OCI-LY1 (cell line): ENCODE results near the gene GABRG3.
"Not testable (repeated sequence)": the region's sequence is repeated elsewhere in the genome, so short reads cannot be mapped to it uniquely, and the experiment has no call there.

Source experiments
- H2AFZ ChIP-seq: fragments of 200-600 bp; sonication (generic), shearing (Covaris generic); 2 replicates; pipeline ENCODE4 v1.6.0; 2014; ENCODE audit warnings: antibody characterized with exemption, mild to moderate bottlenecking, low read length
- H3F3A ChIP-seq: fragments of 200-600 bp; sonication (generic), shearing (Covaris generic); 2 replicates; pipeline ENCODE4 v1.6.0; 2014; ENCODE audit warnings: mild to moderate bottlenecking, antibody characterized with exemption, low read length, moderate library complexity; ENCODE audit not compliant: insufficient read depth
- H3K27ac ChIP-seq: fragments of 200-600 bp; sonication (generic); 2 replicates; pipeline ENCODE4 v1.5.1; 2014; ENCODE audit warnings: low read length, mixed run types, mild to moderate bottlenecking, low read depth; ENCODE audit not compliant: poor library complexity, severe bottlenecking
- H3K27me3 ChIP-seq: fragments of 200-600 bp; sonication (generic); 2 replicates; pipeline ENCODE4 v1.6.0; 2014; ENCODE audit warnings: antibody characterized with exemption, mild to moderate bottlenecking, low read length, moderate library complexity; ENCODE audit not compliant: insufficient read depth
- H3K36me3 ChIP-seq: fragments of 200-600 bp; sonication (generic); 2 replicates; pipeline ENCODE4 v1.6.1; 2014; ENCODE audit warnings: mild to moderate bottlenecking, antibody characterized with exemption, low read length, moderate library complexity, mixed read lengths; ENCODE audit not compliant: insufficient read depth
- H3K4me1 ChIP-seq: fragments of 200-600 bp; sonication (generic); 2 replicates; pipeline ENCODE4 v1.5.1; 2014; ENCODE audit warnings: mild to moderate bottlenecking, low read length, moderate library complexity; ENCODE audit not compliant: insufficient read depth, severe bottlenecking
- H3K4me2 ChIP-seq: fragments of 200-600 bp; sonication (generic), shearing (Covaris generic); 2 replicates; pipeline ENCODE4 v1.6.1; 2014; ENCODE audit warnings: low read length
- H3K4me3 ChIP-seq: fragments of 200-600 bp; sonication (generic); 2 replicates; pipeline ENCODE4 v1.5.1; 2014; ENCODE audit warnings: low read length, low read depth, mild to moderate bottlenecking, mixed read lengths; ENCODE audit not compliant: poor library complexity, severe bottlenecking
- H3K79me2 ChIP-seq: fragments of 200-600 bp; shearing (Covaris generic); 2 replicates; pipeline ENCODE4 v1.6.1; 2016; ENCODE audit warnings: mixed run types, low read length, mixed read lengths; ENCODE audit not compliant: insufficient read depth
- H3K9ac ChIP-seq: fragments of 200-600 bp; sonication (generic), shearing (Covaris generic); 2 replicates; pipeline ENCODE4 v1.6.1; 2014; ENCODE audit warnings: mild to moderate bottlenecking, low read length, mixed read lengths
- H3K9me2 ChIP-seq: fragments of 200-600 bp; sonication (generic), shearing (Covaris generic); 2 replicates; pipeline ENCODE4 v1.6.1; 2014; ENCODE audit warnings: low read depth, mild to moderate bottlenecking, low read length, mixed read lengths
- H3K9me3 ChIP-seq: fragments of 200-600 bp; shearing (Covaris generic); 2 replicates; pipeline ENCODE4 v1.6.1; 2014; ENCODE audit warnings: low read length, mixed read lengths
- H4K20me1 ChIP-seq: fragments of 200-600 bp; sonication (generic), shearing (Covaris generic); 2 replicates; pipeline ENCODE4 v1.6.0; 2016; ENCODE audit warnings: mild to moderate bottlenecking, low read length; ENCODE audit not compliant: insufficient read depth
- EZH2 ChIP-seq: fragments of 200-600 bp; sonication (generic), shearing (Covaris generic); IDR thresholded peaks from 2 replicates; pipeline ENCODE4 v1.8.0; 2017; ENCODE audit warnings: borderline replicate concordance, mixed run types, mild to moderate bottlenecking, antibody characterized with exemption, low read length, moderate library complexity, mixed read lengths
- TF ChIP-seq, protein P1 (sequence below): fragments of 200-600 bp; sonication (generic), shearing (Covaris generic); IDR thresholded peaks from 2 replicates; pipeline ENCODE4 v1.5.1; 2017; ENCODE audit warnings: mild to moderate bottlenecking, antibody characterized with exemption, low read length, moderate library complexity, mixed read lengths

Gene GABRG3

DNA sequence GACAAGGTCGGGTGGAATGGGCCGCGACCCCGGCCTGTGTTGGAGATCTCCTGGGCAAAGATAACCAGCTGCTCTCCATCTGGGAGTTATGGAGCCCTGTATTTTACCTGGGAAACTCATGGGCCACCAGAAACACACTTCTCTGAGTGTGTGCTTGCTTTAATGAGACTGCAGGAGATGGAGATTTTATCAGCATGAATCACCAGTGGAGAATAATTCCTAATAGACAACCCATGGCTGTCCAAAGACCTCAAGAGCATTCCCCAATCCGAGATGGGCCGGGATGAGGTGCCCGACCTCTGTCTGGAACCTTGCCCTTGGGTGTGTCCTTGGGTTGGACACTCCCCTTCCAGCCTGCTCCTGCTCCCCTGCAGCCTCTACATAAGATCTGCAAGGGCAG, 389.3 kb downstream of the GABRG3 start:
- Histone ChIP-seq H3K4me3 (no peak overlapping the region), H3K9me3 (no peaks in the 10 kb centered on the region), H3K79me2 (no peaks in the 10 kb centered on the region), H3K36me3 (no peaks in the 10 kb centered on the region), H3K27ac (no peak overlapping the region), H3K4me2 (no peak overlapping the region), H3K27me3 (no peaks in the 10 kb centered on the region), H3K9ac (no peak overlapping the region), H2AFZ (no peak overlapping the region), H3K9me2 (no peaks in the 10 kb centered on the region), H3K4me1 (no peaks in the 10 kb centered on the region), H4K20me1 (no peaks in the 10 kb centered on the region), H3F3A (no peaks in the 10 kb centered on the region)
- no peak for TF ChIP-seq EZH2
- TF ChIP-seq, protein P1, sequence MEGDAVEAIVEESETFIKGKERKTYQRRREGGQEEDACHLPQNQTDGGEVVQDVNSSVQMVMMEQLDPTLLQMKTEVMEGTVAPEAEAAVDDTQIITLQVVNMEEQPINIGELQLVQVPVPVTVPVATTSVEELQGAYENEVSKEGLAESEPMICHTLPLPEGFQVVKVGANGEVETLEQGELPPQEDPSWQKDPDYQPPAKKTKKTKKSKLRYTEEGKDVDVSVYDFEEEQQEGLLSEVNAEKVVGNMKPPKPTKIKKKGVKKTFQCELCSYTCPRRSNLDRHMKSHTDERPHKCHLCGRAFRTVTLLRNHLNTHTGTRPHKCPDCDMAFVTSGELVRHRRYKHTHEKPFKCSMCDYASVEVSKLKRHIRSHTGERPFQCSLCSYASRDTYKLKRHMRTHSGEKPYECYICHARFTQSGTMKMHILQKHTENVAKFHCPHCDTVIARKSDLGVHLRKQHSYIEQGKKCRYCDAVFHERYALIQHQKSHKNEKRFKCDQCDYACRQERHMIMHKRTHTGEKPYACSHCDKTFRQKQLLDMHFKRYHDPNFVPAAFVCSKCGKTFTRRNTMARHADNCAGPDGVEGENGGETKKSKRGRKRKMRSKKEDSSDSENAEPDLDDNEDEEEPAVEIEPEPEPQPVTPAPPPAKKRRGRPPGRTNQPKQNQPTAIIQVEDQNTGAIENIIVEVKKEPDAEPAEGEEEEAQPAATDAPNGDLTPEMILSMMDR: no peak

DNA sequence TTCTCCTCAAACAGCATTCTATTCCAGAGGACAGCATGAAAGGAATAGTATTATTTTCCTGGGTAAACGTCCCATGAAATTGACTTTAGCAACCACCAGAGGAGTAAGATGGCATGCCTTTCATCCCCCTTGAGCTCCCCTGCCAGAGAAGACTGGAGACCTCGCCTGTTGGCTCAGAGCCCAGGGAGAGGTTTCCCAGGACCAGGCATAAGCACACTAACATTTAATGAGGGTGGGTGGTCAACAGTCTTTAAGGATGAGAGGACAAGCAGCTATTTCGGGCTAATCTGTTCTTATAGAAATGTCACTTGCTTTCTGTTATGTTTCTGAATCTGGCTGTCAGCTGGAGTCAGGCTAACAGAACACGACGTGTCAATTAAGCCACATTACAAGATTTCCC, 390.5 kb downstream of the GABRG3 start:
- no peaks in the 10 kb centered on the region for H3K27me3 ChIP-seq
- no peaks in the 10 kb centered on the region for H3K9me3 ChIP-seq
- no peak overlapping the region for H3K4me2 ChIP-seq
- H3K36me3 ChIP-seq: no peaks in the 10 kb centered on the region
- no peak overlapping the region for H3K9ac ChIP-seq
- TF ChIP-seq, protein P1: no peak
- TF ChIP-seq EZH2: no peak
- no peak overlapping the region for H2AFZ ChIP-seq
- no peaks in the 10 kb centered on the region for H3K79me2 ChIP-seq
- H3K27ac ChIP-seq: no peak overlapping the region
- no peaks in the 10 kb centered on the region for H3F3A ChIP-seq
- no peaks in the 10 kb centered on the region for H4K20me1 ChIP-seq
- no peak overlapping the region for H3K4me3 ChIP-seq
- no peaks in the 10 kb centered on the region for H3K9me2 ChIP-seq
- no peaks in the 10 kb centered on the region for H3K4me1 ChIP-seq

GRCh38 chr15:27365456-27365855, 394.5 kb downstream of the GABRG3 start:
- TF ChIP-seq, protein P1: no peak
- no peak for TF ChIP-seq EZH2
- Histone ChIP-seq H3K27me3 (no peaks in the 10 kb centered on the region), H3K4me3 (no peak overlapping the region), H3K79me2 (no peaks in the 10 kb centered on the region), H2AFZ (no peak overlapping the region), H3K4me1 (no peaks in the 10 kb centered on the region), H3K27ac (no peak overlapping the region), H4K20me1 (no peaks in the 10 kb centered on the region), H3K9me3 (no peaks in the 10 kb centered on the region), H3K4me2 (no peak overlapping the region), H3K9me2 (no peaks in the 10 kb centered on the region), H3F3A (no peaks in the 10 kb centered on the region), H3K9ac (no peak overlapping the region), H3K36me3 (no peaks in the 10 kb centered on the region)

GRCh38 chr15:27377391-27377790, 406.4 kb downstream of the GABRG3 start:
- H3K79me2 ChIP-seq, H3K4me1 ChIP-seq, H4K20me1 ChIP-seq, H3K4me2 ChIP-seq, H3K9me3 ChIP-seq, H3K36me3 ChIP-seq, H3K9me2 ChIP-seq, H3K27me3 ChIP-seq, H3K9ac ChIP-seq, H3K27ac ChIP-seq, H2AFZ ChIP-seq, H3F3A ChIP-seq, H3K4me3 ChIP-seq: not testable (repeated sequence)
